Stimulated activated CD8-positive, alpha-beta memory T cell treated with anti-CD3 and anti-CD28 coated beads, Interleukin-7, amount 100 ng/mL, for 1 hour (primary cell): ENCODE measurements around the gene AGFG2.

Experiments
- DNase-seq, 2 donors: peaks; one replicate each; pipeline ENCODE4 v3.0.0-alpha.2; 2020; ENCODE audit warnings: low read depth in 2 of 2

The AGFG2 gene

DNA sequence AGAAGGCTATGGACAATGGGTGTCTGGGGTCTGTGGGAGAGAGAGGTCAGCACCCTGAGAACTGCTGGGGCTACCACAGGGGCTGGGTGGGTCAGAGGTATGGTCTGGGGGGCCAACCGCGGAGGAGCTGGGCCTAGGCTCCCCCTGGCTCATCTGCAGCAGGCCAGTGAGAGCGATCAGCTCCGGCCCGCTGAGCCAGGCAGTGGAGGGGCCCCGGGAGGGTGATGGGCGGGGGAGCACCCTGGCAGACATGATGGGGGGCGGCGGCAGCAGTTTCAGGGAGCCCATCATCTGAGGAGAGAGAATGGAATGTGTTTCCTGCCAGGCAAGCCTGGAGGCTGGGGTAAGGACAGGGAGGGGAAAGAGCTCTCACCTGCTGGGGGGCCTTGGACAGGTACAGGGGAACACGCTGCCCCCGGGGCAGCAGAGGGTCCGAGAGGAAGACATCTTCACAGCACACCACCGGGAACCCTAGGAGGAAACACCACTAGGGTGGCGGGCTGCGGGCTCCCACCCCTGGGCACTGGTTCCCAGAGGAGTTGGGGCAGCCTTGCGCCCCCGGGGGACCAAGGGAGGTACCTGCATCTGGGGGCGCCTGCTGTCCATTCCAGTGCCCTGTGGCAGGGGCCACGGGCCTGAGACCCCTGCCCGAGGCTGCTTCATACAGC is 33.4 kb downstream of the AGFG2 start:
- no peak for DNase-seq

DNA sequence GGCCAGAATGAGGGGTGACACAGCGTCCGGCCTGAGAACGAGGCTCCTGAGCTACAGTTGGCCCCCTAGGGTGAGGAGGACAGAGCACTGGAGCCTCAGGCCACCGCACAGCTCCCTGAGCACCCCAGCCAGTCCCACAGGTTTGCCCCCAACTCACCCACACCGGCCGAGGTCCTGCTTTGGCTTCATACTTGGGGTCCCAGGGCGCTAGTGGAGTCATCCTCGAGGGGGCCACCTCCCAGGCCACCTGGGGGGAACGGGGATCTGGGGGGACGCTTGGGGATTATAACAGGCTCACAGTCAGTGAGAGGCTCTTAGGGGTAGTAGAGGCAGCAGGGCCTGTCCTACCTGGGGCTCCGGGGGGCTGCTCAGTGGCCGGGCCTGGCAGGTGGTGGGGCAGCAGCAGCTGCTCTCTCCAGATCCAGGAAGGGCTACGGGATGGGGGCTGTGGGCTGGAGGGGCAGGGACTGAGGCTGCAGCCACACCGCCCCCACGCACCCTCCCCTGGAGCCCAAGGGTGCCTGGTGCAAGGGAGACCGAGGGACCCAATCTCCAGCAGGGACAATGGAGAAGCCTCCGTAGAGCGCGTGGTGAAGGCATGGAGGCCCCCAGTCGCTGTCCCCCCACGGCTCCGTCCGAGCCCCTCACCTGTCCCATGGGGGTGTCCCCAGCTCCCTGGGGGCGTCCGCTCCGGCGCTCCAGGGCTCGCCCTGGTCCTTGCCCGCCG is 34.1 kb downstream of the AGFG2 start:
- no peak for DNase-seq

DNA sequence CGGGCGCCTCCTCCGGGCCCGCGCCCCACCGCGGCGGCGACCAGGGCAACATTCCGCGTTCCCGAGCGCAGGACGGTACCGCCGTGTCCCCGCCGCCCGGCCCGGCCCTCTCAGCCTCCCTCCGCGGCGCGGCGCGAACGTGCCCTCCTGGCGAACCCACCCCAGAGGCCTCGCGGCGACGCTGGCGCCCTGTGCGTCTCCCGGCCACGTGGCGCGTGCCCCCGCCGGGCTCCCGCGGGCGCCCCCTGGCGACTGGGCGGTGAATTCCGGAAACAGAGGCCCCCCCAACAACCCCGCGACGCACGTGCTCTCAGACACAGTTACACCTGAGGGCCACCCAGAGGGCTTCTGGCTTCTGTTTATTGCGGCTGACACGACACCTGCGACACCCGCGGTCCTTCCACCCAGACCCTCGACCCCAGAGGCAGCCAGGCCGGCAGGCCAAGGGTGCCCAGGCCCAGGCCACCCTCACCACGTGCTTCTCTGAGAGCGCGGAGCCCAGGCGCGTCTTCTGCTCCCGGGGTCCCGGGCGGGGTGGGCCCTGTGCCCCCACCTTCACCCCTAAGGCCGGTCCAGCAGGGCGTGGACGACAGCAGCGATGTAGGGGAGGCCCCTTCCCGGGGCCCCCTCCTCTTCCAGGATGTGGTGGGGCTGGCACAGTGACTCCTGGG is 34.8 kb downstream of the AGFG2 start, which contains the start of gene SAP25:
Gene SAP25 (minus strand): TSS at position 210 of the 671 bp plus-strand sequence. CDS start 158 bp downstream, at position 52.
- no peak for DNase-seq

DNA sequence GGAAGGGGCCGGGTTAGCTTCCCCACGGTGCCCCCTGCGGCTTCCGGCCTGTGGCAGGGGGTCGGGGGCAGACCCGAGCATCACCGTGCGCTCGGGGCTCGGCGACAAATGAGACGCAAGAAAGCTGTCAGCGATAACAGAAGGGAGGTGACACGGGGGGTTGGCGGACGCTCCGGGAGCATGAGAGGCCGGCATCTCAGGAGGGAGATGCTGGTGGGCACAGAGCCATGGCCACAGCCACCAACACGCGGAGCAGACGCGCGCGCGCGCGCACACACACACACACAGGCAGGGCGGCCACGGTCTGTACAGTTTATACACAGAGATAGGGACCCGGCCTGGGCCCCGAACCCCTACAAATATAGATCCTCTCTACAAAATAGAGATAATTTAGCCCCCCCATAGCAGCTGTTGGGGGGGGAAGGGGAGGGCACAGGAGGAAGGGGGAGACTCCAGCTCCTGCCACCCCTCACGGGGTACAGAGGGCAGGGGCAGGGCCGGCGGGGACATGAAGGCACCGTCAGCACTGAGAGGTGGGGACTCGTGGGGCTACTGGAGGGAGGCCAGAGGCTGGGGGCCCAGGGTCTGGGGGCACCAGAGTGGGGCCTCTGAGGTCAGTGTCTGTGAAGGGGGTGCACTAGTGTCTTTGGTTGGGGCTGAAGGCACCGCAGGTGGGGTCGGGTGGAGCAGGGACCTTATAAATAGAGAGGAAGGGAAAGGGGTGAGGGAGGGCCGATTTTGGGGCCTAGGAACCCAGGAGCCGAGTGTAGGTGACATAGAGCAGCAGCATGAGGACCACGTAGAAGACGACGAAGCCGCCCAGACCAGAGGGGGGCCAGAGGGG is 35.6 kb downstream of the AGFG2 start:
- no peak for DNase-seq

DNA sequence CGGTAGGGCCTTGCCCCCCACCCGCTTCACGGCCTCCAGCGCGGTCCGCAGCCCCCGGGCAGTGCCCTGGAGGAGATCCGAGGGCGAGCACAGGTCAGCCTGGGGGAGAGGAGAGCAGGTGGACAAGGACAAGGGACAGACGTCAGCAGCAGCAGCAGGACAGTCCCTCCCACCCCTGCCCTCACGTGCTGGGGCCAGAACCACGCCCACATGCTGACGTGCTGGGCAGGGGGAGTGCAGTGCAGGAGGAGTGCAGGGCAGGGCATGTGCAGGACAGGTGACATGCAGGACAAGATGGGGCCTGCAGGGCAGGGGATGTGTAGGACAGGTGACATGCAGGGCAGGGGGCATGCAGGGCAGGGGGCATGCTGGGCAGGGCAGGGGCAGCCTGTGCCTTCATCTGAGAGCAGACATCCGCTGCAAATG is 36.2 kb downstream of the AGFG2 start:
- no peak for DNase-seq

DNA sequence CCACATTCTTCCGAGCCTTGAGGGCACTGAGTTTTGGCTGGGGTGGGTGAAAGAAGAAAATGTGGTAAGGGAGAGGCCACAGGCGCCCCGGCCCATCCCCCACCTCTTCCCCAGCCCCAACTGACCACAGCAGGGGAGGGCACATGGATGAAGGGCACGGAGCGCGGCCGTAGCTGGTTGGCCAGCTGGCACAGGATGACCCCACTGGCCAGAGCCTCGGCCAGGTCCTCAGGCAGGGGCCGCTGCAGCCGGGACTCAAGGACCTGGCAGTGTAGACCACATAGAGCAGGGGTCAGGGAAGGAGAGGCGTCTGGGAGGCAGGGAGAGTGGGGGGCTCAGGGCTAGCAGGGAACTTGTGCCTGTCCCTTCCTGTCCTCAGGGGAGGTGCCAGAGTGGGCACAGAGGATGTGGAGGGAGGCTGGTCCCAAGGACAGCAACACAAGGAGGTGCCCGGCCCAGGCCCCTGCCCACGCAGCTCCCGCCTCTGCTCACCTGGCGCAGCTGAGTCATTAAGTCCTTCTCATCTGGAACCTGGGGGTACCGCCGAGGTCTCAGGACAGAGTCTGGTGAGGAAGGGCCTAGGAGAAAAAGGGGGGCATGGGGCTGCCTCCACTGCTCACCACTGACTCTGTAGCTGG is 36.9 kb downstream of the AGFG2 start:
- DNase-seq = no peak

DNA sequence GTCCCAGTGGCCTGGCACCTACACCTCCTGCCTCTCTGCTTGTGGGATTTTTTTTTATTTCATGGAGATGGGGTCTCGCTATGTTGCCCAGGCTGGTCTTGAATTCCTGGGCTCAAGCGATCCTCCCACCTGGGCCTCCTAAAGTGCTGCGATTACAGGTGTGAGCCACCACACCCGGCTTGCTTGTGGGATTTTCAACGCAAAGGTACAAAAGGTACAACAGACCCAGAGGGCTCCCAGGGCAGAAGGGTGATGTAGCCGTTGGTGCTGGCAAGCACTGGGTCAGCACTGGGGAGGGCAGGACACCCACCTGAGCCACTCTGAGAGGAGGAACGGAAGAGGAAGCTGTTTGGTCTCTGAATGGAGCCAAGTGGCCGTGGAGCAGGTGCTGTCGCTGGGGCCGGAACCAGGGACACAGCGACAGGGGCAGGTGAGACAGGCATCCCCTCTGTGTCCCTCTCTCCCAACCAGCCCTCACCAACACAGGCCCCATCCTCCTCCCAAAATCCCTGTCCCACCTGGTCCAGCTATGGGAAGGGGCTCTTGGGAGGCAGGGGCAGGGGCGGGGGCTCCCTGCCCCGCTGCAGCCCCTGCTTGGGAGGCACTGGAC is 37.5 kb downstream of the AGFG2 start:
- no peak for DNase-seq

DNA sequence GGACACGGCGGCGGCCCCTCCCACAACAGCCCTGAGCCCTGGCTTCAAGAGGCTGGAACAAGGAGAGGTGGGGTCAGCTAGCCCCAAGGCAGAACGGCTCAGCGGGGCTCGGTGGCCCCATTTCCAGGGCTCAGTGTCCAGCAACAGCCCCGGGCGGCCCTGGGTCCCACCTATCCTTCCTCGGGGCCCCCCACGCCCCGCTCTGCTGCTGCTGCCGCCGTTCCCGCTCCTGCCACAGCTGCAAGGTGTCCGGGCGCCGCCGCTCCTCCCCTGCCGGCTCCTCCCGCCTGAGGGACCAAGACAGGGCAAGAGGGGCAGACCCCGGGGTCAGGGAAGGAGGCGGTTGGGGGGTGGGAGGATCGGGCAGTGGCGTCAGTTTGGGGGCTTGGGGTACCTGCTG is 38.1 kb downstream of the AGFG2 start:
- no peak for DNase-seq

DNA sequence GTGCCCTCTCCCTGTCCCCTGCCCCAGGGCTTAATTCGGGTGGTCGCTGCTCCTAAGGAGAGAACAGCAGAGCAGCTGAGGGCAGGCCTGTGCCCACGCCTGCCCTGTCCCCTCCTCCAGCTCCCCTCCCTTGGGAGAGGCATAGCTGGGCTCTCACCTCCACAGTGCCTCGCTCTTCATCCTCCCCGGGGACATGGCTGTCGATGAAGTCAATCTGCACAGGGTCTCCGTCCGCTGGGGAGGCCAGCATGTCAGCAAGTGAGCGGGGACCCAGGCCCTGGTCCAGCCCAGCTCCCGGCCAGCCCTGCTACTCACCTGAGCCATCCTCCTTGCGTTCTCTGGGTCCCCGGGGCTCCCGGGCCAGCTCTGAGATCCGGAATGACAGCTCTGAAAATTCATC is 38.5 kb downstream of the AGFG2 start:
- no peak for DNase-seq

DNA sequence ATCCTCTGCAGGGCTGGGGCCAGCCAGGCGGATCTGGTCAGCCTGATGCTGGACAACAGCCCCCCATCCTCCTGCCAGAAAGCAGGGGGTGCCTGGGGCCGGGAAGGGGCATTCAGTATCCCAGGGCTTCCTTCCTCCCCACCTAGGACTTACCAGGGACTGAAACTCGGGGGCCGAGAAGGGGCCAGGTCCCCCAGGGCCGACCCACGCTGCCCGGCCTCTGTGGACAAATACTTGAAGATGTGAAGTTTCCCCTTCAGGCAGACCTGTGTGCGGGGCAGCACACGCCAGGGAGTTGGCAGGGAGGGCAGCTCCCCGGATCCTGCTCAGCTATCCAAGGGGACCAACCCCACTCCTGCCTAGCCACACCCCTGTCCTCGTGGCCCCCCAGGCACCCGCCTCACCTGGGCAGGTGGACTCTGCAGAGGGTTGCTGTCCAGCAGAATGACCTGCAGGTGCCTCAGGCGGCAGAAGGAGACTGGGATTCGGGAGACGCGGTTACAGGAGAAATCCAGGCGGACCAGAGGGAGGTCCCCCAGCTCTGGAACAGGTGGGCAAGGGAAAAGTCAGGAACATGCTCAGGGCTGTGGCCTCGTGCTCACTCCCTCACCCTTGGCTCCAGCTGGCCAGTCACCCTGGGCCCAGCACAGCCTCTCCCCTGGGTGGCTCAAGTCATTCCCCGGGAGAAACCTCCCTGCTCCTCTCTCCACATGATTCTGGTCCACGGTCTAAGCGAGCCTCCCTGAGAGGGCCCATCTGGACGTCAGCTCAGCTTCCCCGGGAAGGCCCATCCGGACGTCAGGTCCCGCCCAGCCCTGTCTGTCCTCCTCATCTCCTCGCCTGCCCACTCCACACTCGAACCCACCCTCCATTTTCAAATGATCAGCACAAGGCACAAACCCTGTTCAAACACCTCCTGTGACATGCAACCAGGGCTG is 39.5 kb downstream of the AGFG2 start:
- no peak for DNase-seq

DNA sequence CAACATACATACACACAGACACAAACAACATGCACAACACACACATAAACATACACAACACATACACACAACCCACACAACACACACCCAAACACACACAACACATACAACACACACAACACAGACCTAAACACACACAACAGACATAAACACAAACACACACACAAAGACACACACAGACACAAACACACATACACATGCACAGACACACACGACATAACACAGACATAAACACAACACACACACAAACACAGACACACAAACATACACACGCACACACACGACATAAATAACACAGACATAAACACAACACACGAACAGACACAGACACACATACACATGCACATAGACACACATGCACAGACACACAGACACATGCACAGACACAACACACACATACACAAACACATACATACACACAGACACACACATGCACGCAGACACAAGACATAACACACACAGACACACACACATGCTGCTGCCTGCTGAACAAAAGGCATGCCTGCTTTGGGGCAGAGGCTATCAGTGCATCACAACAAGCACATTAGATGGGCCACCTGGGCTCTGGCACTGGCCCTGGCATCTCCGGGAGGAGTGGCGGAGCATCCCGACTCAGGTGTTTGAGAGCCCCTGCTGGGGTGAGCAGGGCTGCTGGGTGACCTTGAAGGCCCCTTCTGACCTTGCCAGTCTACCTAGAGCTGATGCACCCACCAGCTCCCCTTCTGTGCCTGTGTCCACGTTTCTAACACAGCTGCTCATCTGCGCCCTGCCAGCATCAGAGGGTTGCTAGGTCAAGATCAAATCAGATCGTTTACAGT is 41.7 kb downstream of the AGFG2 start:
- no peak for DNase-seq

DNA sequence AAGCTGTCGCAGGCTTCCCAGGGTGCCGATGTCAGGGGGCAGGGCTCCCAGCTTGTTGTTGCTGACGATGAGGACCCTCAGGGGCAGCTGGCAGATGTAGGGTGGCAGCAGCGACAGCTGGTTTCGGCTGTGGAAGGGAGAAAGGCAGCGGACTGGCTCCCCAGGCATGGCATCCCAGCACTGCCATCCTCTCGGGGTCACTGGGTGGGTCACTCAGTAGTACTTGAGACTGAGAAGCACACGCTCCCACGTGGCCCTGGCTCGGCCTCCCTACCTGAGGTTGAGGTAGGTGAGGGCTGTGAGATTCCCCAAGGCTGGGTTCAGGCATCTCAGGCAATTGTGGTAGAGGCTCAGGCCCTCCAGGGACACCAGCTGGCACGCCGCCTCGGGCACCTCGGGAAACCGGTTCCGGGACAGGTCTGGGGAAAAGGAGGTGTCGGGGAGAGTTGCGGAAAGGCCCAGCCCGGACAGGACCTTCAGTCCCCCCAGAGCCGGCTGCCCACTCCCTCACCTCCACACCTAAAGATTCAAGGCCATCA is 43.1 kb downstream of the AGFG2 start:
- DNase-seq = no peak

DNA sequence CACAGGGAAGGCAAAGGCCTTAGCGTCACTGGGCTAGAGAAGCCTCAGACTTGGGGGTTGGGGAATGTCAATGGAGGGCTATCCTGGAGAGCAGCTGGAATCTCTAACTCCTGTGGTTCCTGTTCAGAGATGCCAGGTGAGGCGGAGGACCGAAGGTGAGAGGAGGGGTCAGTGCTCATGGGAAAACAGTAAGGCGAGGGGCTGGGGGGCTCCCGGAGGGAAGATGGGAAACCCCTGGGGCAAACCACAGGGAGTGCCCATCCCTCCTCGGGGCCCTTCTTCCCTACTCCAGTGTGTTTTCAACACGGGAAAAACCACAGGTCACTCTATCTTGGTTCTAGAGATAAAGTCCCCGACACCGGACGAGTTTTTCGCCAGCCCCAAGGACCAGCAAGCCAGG is 43.6 kb downstream of the AGFG2 start:
- no peak for DNase-seq

DNA sequence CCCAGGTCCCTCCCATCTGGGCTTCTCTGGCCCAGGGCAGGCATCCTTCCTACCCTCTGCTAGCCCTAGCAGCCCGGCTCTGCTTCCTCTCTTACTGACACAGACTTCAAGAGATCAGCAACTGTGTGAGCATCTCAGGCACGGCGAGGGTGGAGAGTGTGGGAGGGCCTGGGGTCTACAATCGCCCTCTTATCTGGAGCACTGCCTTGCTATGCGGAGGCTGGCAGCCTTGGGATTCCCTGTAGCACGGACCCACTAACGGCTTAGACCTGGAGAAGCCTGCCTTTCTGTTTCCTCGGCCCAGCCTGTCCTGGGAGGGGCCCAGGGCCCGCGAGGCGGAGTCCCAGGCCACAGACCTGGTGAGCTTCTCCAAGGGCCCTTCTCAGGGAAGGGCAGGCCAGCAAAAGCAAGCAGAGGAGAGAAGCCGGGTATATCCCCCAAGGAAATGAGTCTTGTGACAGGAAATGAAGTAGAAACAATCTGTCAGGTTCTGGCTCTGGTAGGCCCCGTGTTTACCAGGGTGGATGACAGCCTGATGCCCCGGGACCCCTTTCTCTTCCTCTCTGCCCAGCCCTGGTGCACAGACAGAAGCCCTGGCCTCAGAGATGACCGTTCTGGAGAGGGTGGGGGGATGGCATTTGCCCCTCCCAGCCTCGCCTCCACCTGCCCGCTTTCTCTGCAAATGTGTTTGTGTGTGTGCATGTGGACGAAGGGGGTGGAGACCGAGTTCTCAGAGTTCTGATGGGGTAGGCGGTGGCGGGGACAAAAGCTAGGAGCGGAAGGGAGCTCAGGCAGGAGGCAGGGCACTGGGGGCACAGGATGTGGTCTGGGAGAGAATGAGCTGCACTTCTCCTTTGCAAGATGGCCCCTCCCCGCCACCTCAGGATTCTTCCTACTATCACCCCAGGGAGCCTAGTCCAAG is 44.4 kb downstream of the AGFG2 start:
- no peak for DNase-seq

DNA sequence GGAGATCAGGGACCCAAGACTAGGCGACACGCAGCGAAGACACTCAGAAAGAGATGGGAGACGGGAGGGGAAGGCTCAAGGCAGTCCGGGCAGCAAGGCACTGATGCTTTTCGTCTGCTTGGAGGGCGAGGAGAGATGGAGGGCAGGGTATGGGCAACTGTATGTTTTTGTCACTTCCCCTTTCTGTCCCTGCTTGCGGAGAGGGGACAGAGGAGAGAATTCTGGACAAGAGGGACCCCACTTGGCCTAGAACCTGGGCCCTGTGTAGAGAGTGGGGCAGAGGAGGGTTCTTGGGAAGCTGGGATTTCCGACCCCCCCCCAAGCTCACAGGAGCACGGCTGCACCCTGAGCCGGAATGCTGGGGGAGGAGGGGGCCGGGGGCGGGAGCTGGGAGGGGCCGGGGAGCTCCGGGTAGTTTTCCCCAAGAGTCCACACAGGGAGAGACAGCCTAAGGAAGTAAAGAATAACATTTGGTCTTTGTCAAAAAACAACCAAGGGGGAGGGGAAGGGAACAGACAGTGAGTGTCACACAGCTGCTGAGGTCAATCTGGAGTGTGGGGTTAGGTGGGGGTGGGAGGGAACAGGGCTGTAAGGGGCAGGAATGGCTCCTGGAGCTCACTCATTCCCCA is 45.2 kb downstream of the AGFG2 start:
- no peak for DNase-seq

DNA sequence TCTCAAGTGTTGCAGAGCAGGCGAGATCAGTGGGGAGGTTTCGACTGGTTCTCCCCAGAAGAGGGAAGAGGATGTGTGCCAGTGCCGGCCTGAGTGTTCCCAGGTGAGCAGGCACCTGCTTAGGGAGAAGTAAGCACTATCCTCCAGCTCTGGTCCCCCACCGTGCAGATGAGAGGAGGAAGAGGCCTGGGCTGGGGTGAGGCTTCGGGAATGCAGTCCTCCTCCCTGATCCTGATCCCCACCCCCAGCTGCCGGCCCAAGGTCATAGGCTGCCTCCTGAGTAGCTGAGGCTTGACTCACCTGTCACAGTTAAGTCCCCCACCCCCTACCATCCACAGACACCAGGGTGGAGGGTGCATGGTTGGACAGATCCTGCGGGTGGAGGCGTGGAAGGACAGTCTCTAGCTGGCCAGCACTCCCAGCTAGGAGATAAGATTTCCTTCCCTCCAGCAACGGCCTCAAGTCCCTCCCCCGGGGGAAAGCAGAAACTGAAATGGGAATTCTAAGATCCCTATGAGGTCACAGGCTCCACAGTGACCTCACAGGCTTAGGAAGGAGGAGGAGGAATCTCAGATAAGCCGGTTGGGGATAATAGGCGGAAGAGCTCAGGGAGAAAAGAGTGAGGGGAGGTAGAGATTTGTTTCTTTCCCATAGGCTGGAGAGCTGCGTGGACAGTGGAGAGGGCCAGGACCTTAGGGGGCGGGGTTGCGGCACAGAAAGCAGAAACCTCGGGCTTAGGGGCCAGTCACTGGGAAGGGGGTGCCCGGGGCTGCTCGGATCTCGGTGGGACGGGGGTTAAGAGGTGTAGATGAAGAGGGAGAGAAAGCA is 45.9 kb downstream of the AGFG2 start:
- DNase-seq = no peak
